NT2/D1 (cell line): ENCODE data around the gene NSMCE1.

Source experiments
- DNase-seq: peaks from one replicate; pipeline ENCODE4 v3.0.0-alpha.2; 2011; ENCODE audit warnings: low read depth, low spot score
- H3K27me3 ChIP-seq: 2 replicates; pipeline ENCODE4 v1.6.0; 2011; ENCODE audit warnings: mild to moderate bottlenecking; ENCODE audit not compliant: insufficient read length, insufficient read depth
- H3K36me3 ChIP-seq: 2 replicates; pipeline ENCODE4 v1.6.1; 2011; ENCODE audit warnings: mild to moderate bottlenecking, low read length, mixed read lengths; ENCODE audit not compliant: insufficient read depth, insufficient read length
- H3K4me1 ChIP-seq: 2 replicates; pipeline ENCODE4 v1.5.1; 2011; ENCODE audit not compliant: insufficient read depth, insufficient read length
- H3K4me3 ChIP-seq: 2 replicates; pipeline ENCODE4 v1.5.1; 2011; ENCODE audit warnings: low read depth; ENCODE audit not compliant: insufficient read length
- H3K9ac ChIP-seq: 2 replicates; pipeline ENCODE4 v1.6.0; 2011; ENCODE audit warnings: low read depth; ENCODE audit not compliant: insufficient read length
- H3K9me3 ChIP-seq: 2 replicates; pipeline ENCODE4 v1.5.1; 2011; ENCODE audit warnings: mild to moderate bottlenecking, low read length; ENCODE audit not compliant: insufficient read depth
- SUZ12 ChIP-seq: IDR thresholded peaks from 2 replicates; pipeline ENCODE4 v1.6.1; 2011; ENCODE audit not compliant: insufficient read length, insufficient read depth; ENCODE audit errors: extremely low read depth
- YY1 ChIP-seq: IDR thresholded peaks from 2 replicates; pipeline ENCODE4 v1.6.1; 2011; ENCODE audit not compliant: insufficient read length, insufficient read depth
- ZNF274 ChIP-seq: IDR thresholded peaks from 2 replicates; pipeline ENCODE4 v1.6.1; 2011; ENCODE audit warnings: mild to moderate bottlenecking, low read depth, low read length

Gene NSMCE1

GRCh38 chr16:27193300-27193990 lies 75.1 kb downstream of the NSMCE1 start:
- DNase-seq = no peak

GRCh38 chr16:27191352-27191924 lies 77.1 kb downstream of the NSMCE1 start:
- Histone ChIP-seq H3K4me1 (peaks cover 4% of the 10 kb centered on the region), H3K27me3 (no peaks in the 10 kb centered on the region), H3K9me3 (peaks cover 4% of the 10 kb centered on the region; the same call in 1 of the 2 replicates), H3K9ac (no peak overlapping the region), H3K4me3 (no peak overlapping the region), H3K36me3 (no peaks in the 10 kb centered on the region)
- DNase-seq = no peak
- no peak for TF ChIP-seq SUZ12

More at GRCh38 chr16:27193300-27193990, 75.1 kb downstream of the NSMCE1 start:
- Histone ChIP-seq H3K27me3 (no peaks in the 10 kb centered on the region), H3K9me3 (peaks cover 4% of the 10 kb centered on the region; the same call in 1 of the 2 replicates), H3K4me1 (peaks cover 4% of the 10 kb centered on the region), H3K4me3 (no peak overlapping the region), H3K9ac (no peak overlapping the region), H3K36me3 (no peaks in the 10 kb centered on the region)
- no peak for TF ChIP-seq SUZ12
- no peak for TF ChIP-seq YY1
- TF ChIP-seq ZNF274 = no peak

GRCh38 chr16:27190316-27190871 lies 78.2 kb downstream of the NSMCE1 start:
- H3K4me3 ChIP-seq = no peak overlapping the region

GRCh38 chr16:27189335-27189972 lies 79.1 kb downstream of the NSMCE1 start:
- no peak for DNase-seq
- Histone ChIP-seq H3K4me1 (peaks cover 4% of the 10 kb centered on the region), H3K9me3 (no peaks in the 10 kb centered on the region), H3K9ac (no peak overlapping the region), H3K27me3 (no peaks in the 10 kb centered on the region), H3K36me3 (no peaks in the 10 kb centered on the region), H3K4me3 (no peak overlapping the region)
- TF ChIP-seq YY1 (no peak), SUZ12 (no peak), ZNF274 (no peak)

More at GRCh38 chr16:27190316-27190871, 78.2 kb downstream of the NSMCE1 start:
- H3K27me3 ChIP-seq = no peaks in the 10 kb centered on the region
- no peak for DNase-seq
- peaks cover 4% of the 10 kb centered on the region for H3K4me1 ChIP-seq
- no peak overlapping the region for H3K9ac ChIP-seq
- TF ChIP-seq ZNF274 = no peak
- TF ChIP-seq SUZ12 = no peak
- no peak for TF ChIP-seq YY1
- peaks cover 4% of the 10 kb centered on the region; the same call in 1 of the 2 replicates for H3K9me3 ChIP-seq
- no peaks in the 10 kb centered on the region for H3K36me3 ChIP-seq

- DNase-seq = no peak
- Histone ChIP-seq H3K4me3 (no peak overlapping the region), H3K27me3 (no peaks in the 10 kb centered on the region), H3K36me3 (no peaks in the 10 kb centered on the region), H3K9ac (no peak overlapping the region), H3K4me1 (peaks cover 4% of the 10 kb centered on the region), H3K9me3 (no peaks in the 10 kb centered on the region)
- TF ChIP-seq YY1 = no peak
These were observed 79.9 kb downstream of the NSMCE1 start for GRCh38 chr16:27188633-27189032.

GRCh38 chr16:27185776-27186130 lies 82.8 kb downstream of the NSMCE1 start:
- Histone ChIP-seq H3K9ac (no peak overlapping the region), H3K27me3 (no peaks in the 10 kb centered on the region), H3K9me3 (no peaks in the 10 kb centered on the region), H3K4me3 (no peak overlapping the region), H3K4me1 (peaks cover 4% of the 10 kb centered on the region), H3K36me3 (no peaks in the 10 kb centered on the region)
- no peak for DNase-seq
- TF ChIP-seq YY1 (no peak), SUZ12 (no peak), ZNF274 (no peak)

- Histone ChIP-seq H3K9me3 (no peaks in the 10 kb centered on the region), H3K4me1 (no peaks in the 10 kb centered on the region), H3K9ac (no peak overlapping the region), H3K27me3 (no peaks in the 10 kb centered on the region), H3K36me3 (no peaks in the 10 kb centered on the region), H3K4me3 (no peak overlapping the region)
- TF ChIP-seq YY1 = no peak
- TF ChIP-seq ZNF274 = no peak
- no peak for TF ChIP-seq SUZ12
- DNase-seq = no peak
These were observed 85.6 kb downstream of the NSMCE1 start for GRCh38 chr16:27182906-27183405.
